Measurements from ENCODE around the gene DCP1B.

Gene DCP1B

GRCh38 chr12:2017546-2018337 lies 13.5 kb upstream of the DCP1B start:
- no peak for DNase-seq
- ATAC-seq, result no peak

GRCh38 chr12:2016862-2017545 lies 12.7 kb upstream of the DCP1B start:
- ATAC-seq (no peak), DNase-seq (no peak)

- ATAC-seq, result no peak
- no peak for DNase-seq
Measured at GRCh38 chr12:2014231-2014630, 10.0 kb upstream of the DCP1B start.

- DNase-seq (no peak), ATAC-seq (no peak)
Measured at GRCh38 chr12:2013527-2014223, 9.4 kb upstream of the DCP1B start.

- ATAC-seq, result no peak
- no peak for DNase-seq
Measured at GRCh38 chr12:2013086-2013485, 8.8 kb upstream of the DCP1B start.

GRCh38 chr12:2011643-2012607 lies 7.7 kb upstream of the DCP1B start:
- ATAC-seq (no peak), DNase-seq (no peak)

- DNase-seq (no peak), ATAC-seq (no peak)
Measured at GRCh38 chr12:2009623-2010022, 5.4 kb upstream of the DCP1B start.

- no peak for ATAC-seq
- DNase-seq, result no peak
Measured at GRCh38 chr12:2008677-2009076, 4.4 kb upstream of the DCP1B start.

- DNase-seq (no peak), ATAC-seq (peak; percentile 14)
Measured at GRCh38 chr12:2003676-2004112, 563 bp downstream of the DCP1B start.

GRCh38 chr12:1995205-1995896 lies 8.9 kb downstream of the DCP1B start:
- peak; percentile 71 for ATAC-seq
- DNase-seq, result no peak

GRCh38 chr12:1994429-1995143 lies 9.7 kb downstream of the DCP1B start:
- ATAC-seq, result no peak
- no peak for DNase-seq

- no peak for DNase-seq
- ATAC-seq, result no peak
Measured at GRCh38 chr12:1993871-1994371, 10.3 kb downstream of the DCP1B start.

- no peak for DNase-seq
Measured at GRCh38 chr12:1993341-1993740, 10.9 kb downstream of the DCP1B start.

GRCh38 chr12:1992732-1993131 lies 11.5 kb downstream of the DCP1B start:
- ATAC-seq (no peak), DNase-seq (no peak)

More at GRCh38 chr12:1993341-1993740, 10.9 kb downstream of the DCP1B start:
- ATAC-seq, result peak; percentile 40

GRCh38 chr12:1989111-1989510 lies 15.1 kb downstream of the DCP1B start:
- no peak for DNase-seq
- ATAC-seq, result no peak

GRCh38 chr12:1984759-1985158 lies 19.5 kb downstream of the DCP1B start:
- ATAC-seq (no peak), DNase-seq (no peak)

- DNase-seq (no peak), ATAC-seq (no peak)
Measured at GRCh38 chr12:1980282-1980681, 24.0 kb downstream of the DCP1B start.

- ATAC-seq (no peak), DNase-seq (no peak)
Measured at GRCh38 chr12:1978078-1978862, 26.0 kb downstream of the DCP1B start.

GRCh38 chr12:1977588-1977987 lies 26.7 kb downstream of the DCP1B start:
- ATAC-seq (no peak), DNase-seq (no peak)

- ATAC-seq, result no peak
- DNase-seq, result no peak
Measured at GRCh38 chr12:1977109-1977508, 27.1 kb downstream of the DCP1B start.
